H9 (cell line): Measurements from ENCODE around the gene C1QTNF9B. TPM values are rescaled to one million over a fixed set of nuclear protein-coding genes. Genes with fewer than 3 reads are reported as not detected.

Experiments used
- DNase-seq: peaks from one replicate; pipeline ENCODE4 v3.0.0-alpha.2; 2017
- H2AFZ ChIP-seq: one replicate; pipeline ENCODE4 v1.6.1; 2013; ENCODE audit warnings: mild to moderate bottlenecking, low read length, control low read depth, moderate library complexity
- H2AK5ac ChIP-seq: 2 replicates; pipeline ENCODE4 v1.6.1; 2013; ENCODE audit warnings: low read length, control low read depth, mixed read lengths; ENCODE audit not compliant: insufficient read length
- H2BK120ac ChIP-seq: one replicate; pipeline ENCODE4 v1.6.1; 2013; ENCODE audit warnings: low read depth, mild to moderate bottlenecking, low read length, control low read depth, inconsistent platforms; ENCODE audit not compliant: poor library complexity, severe bottlenecking
- H2BK12ac ChIP-seq: 2 replicates; pipeline ENCODE4 v1.6.1; 2013; ENCODE audit warnings: low read length, control low read depth, mixed read lengths, low read depth; ENCODE audit not compliant: insufficient read length
- H2BK15ac ChIP-seq: 2 replicates; pipeline ENCODE4 v1.6.1; 2013; ENCODE audit warnings: low read depth, low read length, control low read depth
- H2BK20ac ChIP-seq: one replicate; pipeline ENCODE4 v1.6.1; 2013; ENCODE audit warnings: low read depth, mild to moderate bottlenecking, low read length, control low read depth, inconsistent platforms; ENCODE audit not compliant: poor library complexity, severe bottlenecking
- H2BK5ac ChIP-seq: 2 replicates; pipeline ENCODE4 v1.6.1; 2013; ENCODE audit warnings: low read length, control low read depth, mixed read lengths; ENCODE audit not compliant: insufficient read length
- H3K14ac ChIP-seq: 2 replicates; pipeline ENCODE4 v1.6.1; 2013; ENCODE audit warnings: low read length, control low read depth; ENCODE audit not compliant: insufficient read depth
- H3K18ac ChIP-seq: 2 replicates; pipeline ENCODE4 v1.6.1; 2013; ENCODE audit warnings: low read depth, mild to moderate bottlenecking, mixed read lengths, low read length, control low read depth; ENCODE audit not compliant: insufficient read length
- H3K23ac ChIP-seq: 2 replicates; pipeline ENCODE4 v1.6.1; 2013; ENCODE audit warnings: low read length, control low read depth, mixed read lengths, low read depth; ENCODE audit not compliant: insufficient read length
- H3K23me2 ChIP-seq: 2 replicates; pipeline ENCODE4 v1.6.1; 2013; ENCODE audit warnings: low read depth, mild to moderate bottlenecking, mixed read lengths, low read length, control low read depth; ENCODE audit not compliant: insufficient read length, poor library complexity, severe bottlenecking
- H3K27ac ChIP-seq: 2 replicates; pipeline ENCODE4 v1.5.1; 2013; ENCODE audit warnings: low read length, control low read depth, mixed read lengths, low read depth; ENCODE audit not compliant: insufficient read length
- H3K27me3 ChIP-seq: 2 replicates; pipeline ENCODE4 v1.6.1; 2013; ENCODE audit warnings: low read length, control low read depth, inconsistent platforms; ENCODE audit not compliant: insufficient read depth
- H3K4ac ChIP-seq: 2 replicates; pipeline ENCODE4 v1.6.1; 2013; ENCODE audit warnings: low read depth, mild to moderate bottlenecking, control low read depth, inconsistent platforms, low read length, moderate library complexity
- H3K4me1 ChIP-seq: 2 replicates; pipeline ENCODE4 v1.6.1; 2013; ENCODE audit warnings: low read length, control low read depth, inconsistent platforms; ENCODE audit not compliant: insufficient read depth
- H3K4me2 ChIP-seq: 2 replicates; pipeline ENCODE4 v1.6.1; 2013; ENCODE audit warnings: low read length, control low read depth, mixed read lengths; ENCODE audit not compliant: insufficient read length, insufficient read depth
- H3K56ac ChIP-seq: 2 replicates; pipeline ENCODE4 v1.6.1; 2013; ENCODE audit warnings: low read depth, mild to moderate bottlenecking, mixed read lengths, low read length, control low read depth; ENCODE audit not compliant: insufficient read length
- H3K79me1 ChIP-seq: 2 replicates; pipeline ENCODE4 v1.6.1; 2013; ENCODE audit warnings: low read depth, mild to moderate bottlenecking, moderate library complexity, low read length, control low read depth, inconsistent platforms; ENCODE audit not compliant: insufficient read depth, poor library complexity, severe bottlenecking
- H3K79me2 ChIP-seq: 2 replicates; pipeline ENCODE4 v1.6.1; 2013; ENCODE audit warnings: low read length, control low read depth, inconsistent platforms; ENCODE audit not compliant: insufficient read depth
- H3K9ac ChIP-seq: 2 replicates; pipeline ENCODE4 v1.6.1; 2013; ENCODE audit warnings: low read length, control low read depth, mixed read lengths; ENCODE audit not compliant: insufficient read length; ENCODE audit errors: extremely low read depth
- H3K9me3 ChIP-seq: one replicate; pipeline ENCODE4 v1.6.1; 2013; ENCODE audit warnings: low read depth, low read length, inconsistent platforms; ENCODE audit not compliant: control insufficient read depth
- H3T11ph ChIP-seq: one replicate; pipeline ENCODE4 v1.6.1; 2013; ENCODE audit warnings: mild to moderate bottlenecking, low read length, control low read depth, inconsistent platforms
- H4K20me1 ChIP-seq: one replicate; pipeline ENCODE4 v1.6.1; 2013; ENCODE audit not compliant: control insufficient read depth, insufficient read length, insufficient read depth
- H4K5ac ChIP-seq: 2 replicates; pipeline ENCODE4 v1.6.1; 2013; ENCODE audit warnings: low read depth, mild to moderate bottlenecking, mixed read lengths, low read length, control low read depth; ENCODE audit not compliant: insufficient read length
- H4K8ac ChIP-seq: replicated peaks from 2 replicates; pipeline ENCODE4 v1.6.1; 2013; ENCODE audit warnings: low read length, control low read depth, mixed read lengths, low read depth; ENCODE audit not compliant: insufficient read length
- H4K91ac ChIP-seq: 2 replicates; pipeline ENCODE4 v1.6.1; 2013; ENCODE audit warnings: low read depth, mild to moderate bottlenecking, moderate library complexity, mixed read lengths, low read length, control low read depth; ENCODE audit not compliant: insufficient read length
- H3K27ac Mint-ChIP-seq, 3 experiments: 2 replicates in 2 of 3; 3 replicates in 1 of 3; pipeline ENCODE4 v1.8.0; 2020 to 2021; ENCODE audit warnings: mixed read lengths in 3 of 3, mild to moderate bottlenecking in 1 of 3, moderate library complexity in 1 of 3
- H3K27me3 Mint-ChIP-seq: 2 replicates; pipeline ENCODE4 v1.8.0; 2021; ENCODE audit warnings: low read depth, mild to moderate bottlenecking, moderate library complexity, mixed read lengths
- H3K36me3 Mint-ChIP-seq, 3 experiments: 2 replicates in 2 of 3; 3 replicates in 1 of 3; pipeline ENCODE4 v1.8.0; 2020 to 2021; ENCODE audit warnings: low read depth in 3 of 3, mixed read lengths in 3 of 3; ENCODE audit not compliant: insufficient read depth in 1 of 3
- H3K4me1 Mint-ChIP-seq, 2 experiments: 2 replicates each; pipeline ENCODE4 v1.8.0; 2020; ENCODE audit warnings: mixed read lengths in 2 of 2
- H3K4me3 Mint-ChIP-seq, 2 experiments: 2 replicates in 1 of 2; 3 replicates in 1 of 2; pipeline ENCODE4 v1.8.0; 2020 to 2021; ENCODE audit warnings: mild to moderate bottlenecking in 2 of 2, mixed read lengths in 2 of 2, moderate library complexity in 1 of 2
- H3K9me3 Mint-ChIP-seq, 2 experiments: 2 replicates in 1 of 2; 3 replicates in 1 of 2; pipeline ENCODE4 v1.8.0; 2020; ENCODE audit warnings: mild to moderate bottlenecking in 2 of 2, mixed read lengths in 2 of 2, moderate library complexity in 1 of 2
- WGBS: extraction: QIAGEN DNeasy Blood & Tissue Kit; methylation state at CpG from one replicate; pipeline ENCODE4 v1.1.7; 2013; ENCODE audit warnings: missing lambda C conversion rate, low lambda C conversion rate, mixed read lengths; ENCODE audit not compliant: insufficient read length; ENCODE audit errors: extremely low coverage; 5-methylcytosine and 5-hydroxymethylcytosine counted together
- total RNA-seq: library from RNA; stranded (reverse); gene quantifications from 2 replicates; pipeline ENCODE4 v1.2.1, GENCODE V29; 2021
- TF ChIP-seq, protein P1 (sequence below): fragments of 200-600 bp; sonication (generic); conservative IDR thresholded peaks from 3 replicates; pipeline ENCODE4 v1.8.0; 2021; ENCODE audit warnings: antibody characterized with exemption, mild to moderate bottlenecking

The C1QTNF9B gene
- total RNA-seq, 1 experiment from 2014 or later: not detected

DNA sequence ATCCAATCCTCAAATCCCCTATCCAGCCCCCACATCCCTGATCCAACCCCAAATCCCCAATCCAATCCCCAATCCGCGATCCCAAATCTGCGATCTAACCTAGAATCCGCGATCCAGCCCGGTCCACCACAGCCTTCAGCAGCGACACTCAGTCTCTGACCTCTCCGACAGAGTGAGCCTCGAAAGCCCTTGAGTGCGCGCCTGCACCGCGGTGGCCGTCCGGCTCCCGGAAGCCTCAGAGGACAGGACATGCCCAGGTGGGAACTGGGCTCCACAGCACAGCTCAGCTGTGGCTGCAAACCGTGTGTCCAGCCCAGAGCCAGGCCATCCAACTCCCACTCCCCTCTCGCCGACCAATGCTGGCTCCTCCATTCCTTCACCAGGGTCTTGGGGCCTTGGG, 48.8 kb upstream of the C1QTNF9B start:
- H3K27me3 ChIP-seq: no peaks in the 10 kb centered on the region
- no peak overlapping the region for H2AK5ac ChIP-seq
- Mint-ChIP-seq H3K4me1 (peaks cover 0 to under 1% of the 10 kb centered on the region in 2 experiments; a peak in 1 of 4 replicates), H3K9me3 (no peaks in the 10 kb centered on the region), H3K4me3 (no peak overlapping the region), H3K36me3 (no peaks in the 10 kb centered on the region), H3K27ac (no peak overlapping the region), H3K27me3 (no peaks in the 10 kb centered on the region)
- H3K79me2 ChIP-seq: no peaks in the 10 kb centered on the region
- H3K9ac ChIP-seq: no peak overlapping the region
- H4K20me1 ChIP-seq: no peaks in the 10 kb centered on the region
- H2AFZ ChIP-seq: no peak overlapping the region
- no peak overlapping the region for H3K4me2 ChIP-seq
- no peak overlapping the region for H3K23ac ChIP-seq
- no peak overlapping the region for H2BK12ac ChIP-seq
- no peak for DNase-seq
- H3K23me2 ChIP-seq: no peaks in the 10 kb centered on the region
- no peak overlapping the region for H3K4ac ChIP-seq
- no peak overlapping the region for H2BK20ac ChIP-seq
- no peak overlapping the region for H3K14ac ChIP-seq
- H4K5ac ChIP-seq: no peak overlapping the region
- no peak overlapping the region for H2BK120ac ChIP-seq
- no peaks in the 10 kb centered on the region for H3K4me1 ChIP-seq
- H2BK15ac ChIP-seq: no peak overlapping the region
- no peak overlapping the region for H4K91ac ChIP-seq
- no CpG with 5 or more reads among the region's 19 CpGs for WGBS
- H3K18ac ChIP-seq: no peak overlapping the region
- TF ChIP-seq, protein P1, sequence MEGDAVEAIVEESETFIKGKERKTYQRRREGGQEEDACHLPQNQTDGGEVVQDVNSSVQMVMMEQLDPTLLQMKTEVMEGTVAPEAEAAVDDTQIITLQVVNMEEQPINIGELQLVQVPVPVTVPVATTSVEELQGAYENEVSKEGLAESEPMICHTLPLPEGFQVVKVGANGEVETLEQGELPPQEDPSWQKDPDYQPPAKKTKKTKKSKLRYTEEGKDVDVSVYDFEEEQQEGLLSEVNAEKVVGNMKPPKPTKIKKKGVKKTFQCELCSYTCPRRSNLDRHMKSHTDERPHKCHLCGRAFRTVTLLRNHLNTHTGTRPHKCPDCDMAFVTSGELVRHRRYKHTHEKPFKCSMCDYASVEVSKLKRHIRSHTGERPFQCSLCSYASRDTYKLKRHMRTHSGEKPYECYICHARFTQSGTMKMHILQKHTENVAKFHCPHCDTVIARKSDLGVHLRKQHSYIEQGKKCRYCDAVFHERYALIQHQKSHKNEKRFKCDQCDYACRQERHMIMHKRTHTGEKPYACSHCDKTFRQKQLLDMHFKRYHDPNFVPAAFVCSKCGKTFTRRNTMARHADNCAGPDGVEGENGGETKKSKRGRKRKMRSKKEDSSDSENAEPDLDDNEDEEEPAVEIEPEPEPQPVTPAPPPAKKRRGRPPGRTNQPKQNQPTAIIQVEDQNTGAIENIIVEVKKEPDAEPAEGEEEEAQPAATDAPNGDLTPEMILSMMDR: no peak
- H3K56ac ChIP-seq: no peak overlapping the region
- H3K79me1 ChIP-seq: no peaks in the 10 kb centered on the region
- H3K9me3 ChIP-seq: no peaks in the 10 kb centered on the region
- H2BK5ac ChIP-seq: no peak overlapping the region
- no peak overlapping the region for H3K27ac ChIP-seq
- H3T11ph ChIP-seq: no peak overlapping the region
- no peak overlapping the region for H4K8ac ChIP-seq
